EL (cell line): Measurements from ENCODE around the gene SRGAP2C.
"Not testable (repeated sequence)": the region's sequence is repeated elsewhere in the genome, so short reads cannot be mapped to it uniquely, and the experiment has no call there.

Experiments used
- DNase-seq: peaks from one replicate; pipeline ENCODE4 v3.0.0-alpha.2; 2016

The SRGAP2C gene

DNA sequence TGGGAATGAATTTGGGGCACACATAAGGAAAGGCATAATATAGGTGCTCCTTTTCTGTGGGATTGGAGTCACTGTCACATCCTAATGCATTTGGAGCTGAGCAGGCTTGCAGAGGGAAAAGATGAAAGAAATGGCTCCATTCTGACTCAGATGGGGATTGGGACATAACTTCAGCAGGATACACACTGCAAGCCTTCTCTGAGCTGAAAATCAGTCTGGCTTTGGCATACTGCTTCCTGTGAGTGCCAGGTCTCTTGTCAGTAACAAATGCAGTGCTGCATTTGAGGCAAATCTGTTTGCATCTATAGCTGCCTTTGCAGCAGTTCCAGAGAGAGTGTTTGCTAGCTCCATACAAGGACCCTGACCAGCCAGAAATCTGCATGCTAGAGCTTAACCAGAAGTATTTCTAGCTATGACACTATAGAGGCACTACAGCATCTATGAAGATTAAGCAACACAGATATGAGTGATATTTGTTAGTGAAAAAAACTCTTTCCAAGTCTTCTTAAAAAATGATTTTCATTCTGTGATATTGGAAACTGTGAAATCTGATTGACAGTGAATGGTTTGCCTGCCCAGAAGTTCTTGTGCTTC is 98.9 kb downstream of the SRGAP2C start:
- DNase-seq, result peak; percentile 22

- DNase-seq, result not testable (repeated sequence)
Measured at GRCh38 chr1:121292590-121292989, 107.8 kb downstream of the SRGAP2C start.

GRCh38 chr1:121293263-121294204 is 108.8 kb downstream of the SRGAP2C start:
- peak; percentile 1 for DNase-seq

GRCh38 chr1:121294205-121294570 is 109.4 kb downstream of the SRGAP2C start:
- not testable (repeated sequence) for DNase-seq

DNA sequence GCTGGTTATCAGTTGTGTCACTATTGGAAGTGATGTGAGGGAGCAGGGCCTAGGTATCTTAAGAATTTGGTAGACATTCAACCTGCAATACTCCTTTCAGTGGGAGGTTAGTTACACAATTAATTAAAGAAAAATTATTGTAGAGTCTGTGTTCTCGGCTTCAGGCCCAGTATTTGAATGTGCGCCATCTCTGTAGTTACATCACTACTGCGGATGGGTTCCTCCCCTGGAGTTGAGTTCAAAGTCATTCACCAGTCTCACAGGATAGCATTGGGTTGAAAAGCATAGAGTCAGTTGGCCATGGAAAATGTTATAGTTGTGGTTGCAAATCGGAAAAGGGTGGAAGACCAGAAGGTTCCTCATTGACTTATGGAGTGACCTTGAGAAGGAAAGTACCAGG is 111.8 kb downstream of the SRGAP2C start:
- not testable (repeated sequence) for DNase-seq

GRCh38 chr1:121298529-121298928 is 113.8 kb downstream of the SRGAP2C start:
- not testable (repeated sequence) for DNase-seq

- not testable (repeated sequence) for DNase-seq
Measured at GRCh38 chr1:121299514-121300149, 114.9 kb downstream of the SRGAP2C start.

GRCh38 chr1:121301876-121302275 is 117.1 kb downstream of the SRGAP2C start:
- not testable (repeated sequence) for DNase-seq

DNA sequence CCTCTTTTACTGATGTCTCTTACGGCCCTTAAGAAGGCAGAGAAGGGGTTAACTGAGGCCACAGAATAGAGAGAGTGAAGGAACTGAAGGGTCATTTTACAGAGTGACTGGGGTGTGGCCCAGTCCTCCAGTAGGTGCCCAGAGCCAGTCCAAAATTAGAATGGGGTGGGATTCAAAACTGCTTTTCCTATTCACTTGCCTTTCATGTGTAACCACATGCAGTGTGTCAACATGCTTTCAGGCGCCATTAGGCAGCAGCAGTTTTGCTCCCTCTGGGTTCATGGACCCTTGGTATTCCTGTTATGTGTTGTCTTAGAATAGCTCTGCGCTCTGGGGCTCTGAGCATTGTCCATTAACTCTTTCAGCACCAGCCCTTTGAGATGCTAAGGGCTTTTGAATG is 123.0 kb downstream of the SRGAP2C start:
- not testable (repeated sequence) for DNase-seq

DNA sequence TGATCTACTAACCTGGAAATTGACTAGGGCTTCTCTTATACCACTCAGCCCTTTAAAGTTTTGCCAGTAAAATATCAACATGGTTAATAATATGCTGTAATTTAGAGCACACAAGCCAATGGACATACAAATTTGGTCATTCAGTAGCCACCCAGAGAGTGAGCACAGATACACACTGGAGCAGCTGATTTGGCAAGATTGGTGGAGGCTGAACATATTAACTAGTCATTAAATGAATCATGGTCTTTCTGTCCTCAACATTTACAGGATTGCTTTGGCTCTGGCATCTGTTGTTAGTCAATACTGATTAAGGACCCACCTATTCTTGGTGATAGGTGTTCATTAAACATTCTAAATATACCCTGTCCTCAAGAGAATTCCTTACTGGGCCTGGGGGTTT is 130.7 kb downstream of the SRGAP2C start:
- not testable (repeated sequence) for DNase-seq

DNA sequence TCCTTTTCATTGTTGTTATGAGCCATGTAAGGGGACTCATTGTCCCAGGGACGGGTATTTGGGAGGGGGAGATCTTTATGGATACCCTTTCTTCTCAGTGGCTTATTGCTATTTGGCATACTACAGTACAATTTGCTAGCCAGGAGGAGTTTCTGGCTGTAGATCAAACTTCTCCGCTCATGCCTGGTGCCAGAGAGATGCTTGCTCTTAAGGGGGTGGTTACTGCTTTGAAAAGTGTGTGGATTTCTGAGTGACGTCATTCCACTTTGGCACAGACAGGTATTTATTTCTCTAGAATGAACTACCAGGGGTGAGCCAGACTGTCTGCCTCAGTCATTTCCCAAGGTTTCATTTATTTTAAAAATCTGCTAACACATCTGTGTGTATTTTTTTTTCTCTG is 131.3 kb downstream of the SRGAP2C start:
- not testable (repeated sequence) for DNase-seq

DNA sequence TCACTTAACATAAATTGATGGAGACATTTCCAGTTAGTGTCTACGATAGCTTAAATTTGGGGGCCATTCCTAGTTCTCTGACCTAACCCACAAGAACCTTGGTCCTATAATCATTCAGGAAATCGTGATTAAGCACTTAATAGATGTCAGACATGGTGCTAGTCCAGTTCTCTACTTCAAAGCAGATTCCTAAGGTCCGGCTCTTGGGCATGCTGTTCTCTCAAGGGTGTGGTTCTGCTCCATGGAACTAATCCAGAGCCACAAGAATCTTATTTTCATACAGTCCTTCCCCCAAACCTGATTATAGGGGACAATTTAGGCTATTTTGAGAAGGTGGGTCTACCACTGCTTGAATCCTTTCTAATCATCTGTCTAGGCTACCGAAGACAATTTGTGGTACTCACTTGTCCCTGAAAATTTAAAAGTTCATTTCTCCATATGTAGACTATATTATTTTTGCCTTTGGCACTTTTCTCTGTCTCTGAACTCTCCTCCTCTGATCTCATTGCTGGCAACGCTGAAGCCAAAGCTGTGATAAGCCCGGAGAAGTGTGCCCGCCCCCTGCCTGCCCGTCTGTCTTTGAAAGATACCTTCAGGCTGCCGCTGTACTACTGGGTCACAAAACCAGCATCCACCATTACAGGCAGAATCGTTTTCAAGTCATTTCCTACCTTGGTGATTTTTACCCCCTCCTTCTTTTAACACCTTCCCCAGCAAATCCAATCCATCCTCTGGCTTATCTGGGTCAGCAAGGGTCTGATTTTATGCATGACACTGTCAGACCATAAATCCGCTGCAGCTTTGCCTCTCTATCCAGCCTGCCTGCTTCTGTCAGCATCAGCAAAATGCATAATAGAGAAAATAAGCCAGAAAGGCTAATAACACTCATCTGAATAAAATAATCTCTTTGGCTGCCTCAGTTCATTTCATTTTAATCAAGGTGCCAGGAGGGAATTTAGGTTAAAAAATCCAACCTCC is 133.0 kb downstream of the SRGAP2C start:
- not testable (repeated sequence) for DNase-seq

- not testable (repeated sequence) for DNase-seq
Measured at GRCh38 chr1:121318687-121319086, 133.9 kb downstream of the SRGAP2C start.

- not testable (repeated sequence) for DNase-seq
Measured at GRCh38 chr1:121321660-121322059, 136.9 kb downstream of the SRGAP2C start.

DNA sequence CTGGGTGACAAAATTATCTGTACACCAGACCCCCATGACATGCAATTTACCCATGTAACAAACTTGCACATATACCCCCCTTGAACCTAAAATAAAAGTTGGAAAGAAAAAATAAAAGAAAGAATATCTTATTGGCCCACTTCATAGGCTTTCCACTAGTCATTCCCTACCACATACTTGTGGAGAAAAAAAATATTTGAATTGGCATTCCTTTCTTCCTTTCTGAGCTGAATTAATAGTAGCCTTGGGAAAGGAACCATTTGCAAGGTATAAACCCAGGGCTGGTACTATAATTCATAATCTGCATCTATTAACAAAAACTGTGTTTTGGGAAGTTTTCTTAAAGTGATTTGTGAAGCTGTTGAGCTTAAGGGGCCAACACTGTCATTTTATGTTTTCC is 140.0 kb downstream of the SRGAP2C start:
- not testable (repeated sequence) for DNase-seq

DNA sequence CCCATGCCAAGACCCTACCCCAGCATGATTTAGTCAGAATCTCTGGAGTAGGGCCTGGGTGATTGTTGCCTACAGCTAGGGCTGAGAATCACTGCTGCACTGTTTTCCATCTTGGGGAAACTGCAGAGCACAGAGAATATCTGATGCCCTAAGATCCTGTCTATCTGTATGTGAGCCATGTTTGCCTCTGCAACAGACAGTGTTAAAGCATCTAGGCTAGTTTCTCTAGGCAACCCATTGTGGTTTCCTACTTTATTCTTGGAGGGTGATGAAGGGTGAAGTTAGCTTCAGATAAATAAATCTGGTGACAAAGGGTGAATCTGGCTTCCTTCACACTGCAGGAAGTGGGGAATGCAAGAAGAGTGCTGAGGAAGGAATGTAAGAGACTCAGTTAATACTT is 147.4 kb downstream of the SRGAP2C start:
- not testable (repeated sequence) for DNase-seq

GRCh38 chr1:121332599-121333562 is 148.1 kb downstream of the SRGAP2C start:
- not testable (repeated sequence) for DNase-seq

DNA sequence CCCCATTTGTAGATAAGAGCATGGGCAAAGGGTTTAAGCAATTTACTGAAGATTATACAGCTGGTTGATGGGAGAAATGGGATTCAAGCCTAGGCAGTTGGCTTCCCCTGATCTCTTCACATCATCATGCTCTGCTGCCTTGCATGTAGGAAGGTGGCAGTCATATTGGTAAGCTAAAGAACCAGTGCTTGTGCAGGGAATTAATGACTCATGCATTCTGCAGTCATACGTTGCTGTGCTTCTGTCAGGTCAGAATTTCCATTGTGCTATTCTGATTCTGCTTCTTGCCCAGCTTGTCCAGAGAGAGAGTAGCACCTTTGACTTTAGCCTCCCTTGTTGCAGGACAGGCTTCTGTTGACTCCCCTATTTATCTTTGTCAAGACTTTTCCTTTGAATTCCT is 153.2 kb downstream of the SRGAP2C start:
- DNase-seq, result not testable (repeated sequence)

GRCh38 chr1:121339611-121340010 is 154.8 kb downstream of the SRGAP2C start:
- DNase-seq, result not testable (repeated sequence)

- peak; percentile 78 for DNase-seq
Measured at GRCh38 chr1:121343311-121343906, 158.6 kb downstream of the SRGAP2C start.

DNA sequence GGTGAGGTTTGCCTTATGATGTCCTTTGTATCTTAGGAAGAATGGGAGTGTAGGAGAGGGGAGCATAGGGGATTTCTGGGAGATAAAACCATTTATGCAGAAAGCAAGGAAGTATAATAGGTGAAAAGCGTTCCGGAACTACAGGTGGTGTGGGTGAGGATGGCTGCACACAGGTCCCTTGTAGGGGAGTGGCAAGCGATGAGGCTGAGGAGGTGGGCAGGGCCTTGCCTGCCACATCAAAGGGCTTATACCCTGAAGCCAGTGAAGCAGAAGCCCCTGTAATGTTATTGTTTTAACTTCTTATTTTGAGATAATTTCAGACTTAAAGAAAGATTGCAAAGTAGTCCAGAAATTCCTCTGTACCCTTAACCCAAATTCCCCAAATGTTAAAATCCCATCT is 159.6 kb downstream of the SRGAP2C start:
- not testable (repeated sequence) for DNase-seq
